ENCODE results near the gene ITM2B.
"Not testable (repeated sequence)": the region's sequence is repeated elsewhere in the genome, so short reads cannot be mapped to it uniquely, and the experiment has no call there.

ITM2B gene

DNA sequence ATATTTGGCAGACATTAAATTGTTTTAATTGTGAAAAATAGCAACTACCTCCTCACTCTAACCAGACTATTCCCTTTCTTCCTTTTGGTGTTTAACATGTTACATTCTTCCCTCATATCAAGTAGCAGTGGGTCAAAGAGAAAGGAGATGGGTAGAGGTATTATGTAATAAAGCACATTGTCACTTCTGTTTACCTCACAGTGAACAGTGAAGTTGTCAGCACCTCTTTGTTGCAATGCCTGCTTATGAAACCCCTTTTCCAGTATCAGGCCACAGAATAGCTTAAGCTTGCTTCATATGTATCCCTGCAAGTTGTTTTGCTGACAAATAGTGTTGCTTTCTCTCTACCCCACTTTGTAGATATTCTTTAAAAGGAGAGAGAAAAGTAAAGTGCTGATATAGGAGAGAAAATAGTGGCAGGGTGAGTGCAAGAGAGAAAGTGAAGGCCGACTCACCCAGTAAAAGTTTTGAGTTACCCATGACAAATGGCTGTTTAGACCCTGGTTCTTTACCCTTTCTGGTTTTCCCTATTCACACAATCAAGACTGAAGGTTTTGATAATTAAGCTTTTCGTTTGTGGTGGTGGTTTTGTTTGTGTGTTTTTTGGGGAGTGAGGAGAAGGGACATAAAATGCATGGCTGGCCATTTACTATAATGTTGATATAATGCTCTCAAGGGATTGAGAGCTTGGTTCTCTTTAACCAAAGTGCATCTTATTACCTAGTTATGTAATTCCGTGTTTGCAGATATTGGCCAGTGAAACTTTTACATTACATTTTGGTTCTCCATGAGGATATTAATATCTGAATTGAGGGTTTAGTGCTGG is 3.7 kb downstream of the ITM2B start:
- H3K27ac ChIP-seq, result peak overlapping the region; percentile 47
- H3K9me3 ChIP-seq (ENCODE audit: control insufficient read depth, low read length), result no peaks in the 10 kb centered on the region
- H3K9ac ChIP-seq, result no peak overlapping the region
- no peaks in the 10 kb centered on the region for H3K27me3 ChIP-seq (ENCODE audit: control insufficient read depth, insufficient read depth, low read length)
- peaks cover 4% of the 10 kb centered on the region for H3K4me1 ChIP-seq
- H3K4me2 ChIP-seq (ENCODE audit: low read length), result peak overlapping the region; percentile 86
- H2AFZ ChIP-seq, result no peak overlapping the region
- no peaks in the 10 kb centered on the region for H3K36me3 ChIP-seq (ENCODE audit: control insufficient read depth, insufficient read depth, low read length)
- peaks cover 14% of the 10 kb centered on the region for H3K79me2 ChIP-seq
- peak overlapping the region; percentile 60 for H3K4me3 ChIP-seq (ENCODE audit: low read depth, low read length)
- TF ChIP-seq, protein P1, sequence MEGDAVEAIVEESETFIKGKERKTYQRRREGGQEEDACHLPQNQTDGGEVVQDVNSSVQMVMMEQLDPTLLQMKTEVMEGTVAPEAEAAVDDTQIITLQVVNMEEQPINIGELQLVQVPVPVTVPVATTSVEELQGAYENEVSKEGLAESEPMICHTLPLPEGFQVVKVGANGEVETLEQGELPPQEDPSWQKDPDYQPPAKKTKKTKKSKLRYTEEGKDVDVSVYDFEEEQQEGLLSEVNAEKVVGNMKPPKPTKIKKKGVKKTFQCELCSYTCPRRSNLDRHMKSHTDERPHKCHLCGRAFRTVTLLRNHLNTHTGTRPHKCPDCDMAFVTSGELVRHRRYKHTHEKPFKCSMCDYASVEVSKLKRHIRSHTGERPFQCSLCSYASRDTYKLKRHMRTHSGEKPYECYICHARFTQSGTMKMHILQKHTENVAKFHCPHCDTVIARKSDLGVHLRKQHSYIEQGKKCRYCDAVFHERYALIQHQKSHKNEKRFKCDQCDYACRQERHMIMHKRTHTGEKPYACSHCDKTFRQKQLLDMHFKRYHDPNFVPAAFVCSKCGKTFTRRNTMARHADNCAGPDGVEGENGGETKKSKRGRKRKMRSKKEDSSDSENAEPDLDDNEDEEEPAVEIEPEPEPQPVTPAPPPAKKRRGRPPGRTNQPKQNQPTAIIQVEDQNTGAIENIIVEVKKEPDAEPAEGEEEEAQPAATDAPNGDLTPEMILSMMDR (IDR thresholded peaks at IDR 0.05), result no peak

DNA sequence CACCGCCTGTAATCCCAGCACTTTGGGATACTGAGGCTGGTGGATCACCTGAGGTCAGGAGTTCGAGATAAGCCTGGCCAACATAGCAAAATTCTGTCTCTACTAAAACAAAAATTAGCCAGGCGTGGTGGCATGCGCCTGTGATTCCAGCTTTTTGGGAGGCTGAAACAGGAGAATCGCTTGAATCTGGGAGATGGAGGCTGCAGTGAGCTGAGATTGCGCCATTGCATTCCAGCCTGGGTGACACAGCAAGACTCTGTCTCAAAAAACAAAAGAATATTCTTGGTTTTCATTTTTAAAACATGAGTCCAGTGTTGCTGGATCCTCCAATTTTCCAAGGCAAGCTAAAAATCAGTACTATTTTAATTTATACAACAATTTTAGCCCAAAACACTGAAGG is 6.4 kb downstream of the ITM2B start:
- H3K27ac ChIP-seq; H3K9me3 ChIP-seq (ENCODE audit: control insufficient read depth, low read length); H3K4me2 ChIP-seq (ENCODE audit: low read length); H3K36me3 ChIP-seq (ENCODE audit: control insufficient read depth, insufficient read depth, low read length); H3K4me1 ChIP-seq; H3K27me3 ChIP-seq (ENCODE audit: control insufficient read depth, insufficient read depth, low read length); H3K4me3 ChIP-seq (ENCODE audit: low read depth, low read length); H3K9ac ChIP-seq; H2AFZ ChIP-seq: not testable (repeated sequence)
- H3K79me2 ChIP-seq, result peaks cover 14% of the 10 kb centered on the region

DNA sequence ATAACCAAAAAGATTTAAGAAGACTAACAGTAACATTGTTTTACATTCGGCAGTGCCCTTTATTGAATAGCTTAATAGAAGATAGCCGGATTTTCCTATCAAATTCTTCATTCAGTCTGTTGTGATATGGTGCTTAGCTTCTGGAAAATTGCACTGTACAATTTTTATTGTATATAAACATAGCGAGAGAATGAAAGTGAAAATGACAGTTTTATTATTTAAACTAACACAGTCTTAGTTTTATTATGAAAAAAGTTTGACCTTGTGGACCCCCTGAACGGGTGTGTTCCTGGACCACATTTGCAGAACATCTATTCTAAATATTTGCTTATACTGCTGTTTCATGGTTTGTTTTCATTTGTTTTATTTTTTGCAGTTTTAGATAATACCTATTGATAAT is 8.6 kb downstream of the ITM2B start:
- TF ChIP-seq, protein P1 (IDR thresholded peaks at IDR 0.05), result no peak
- Histone ChIP-seq H3K36me3 (ENCODE audit: control insufficient read depth, insufficient read depth, low read length) (no peaks in the 10 kb centered on the region), H3K9ac (no peak overlapping the region), H3K4me3 (ENCODE audit: low read depth, low read length) (no peak overlapping the region), H3K4me2 (ENCODE audit: low read length) (no peak overlapping the region), H3K27me3 (ENCODE audit: control insufficient read depth, insufficient read depth, low read length) (no peaks in the 10 kb centered on the region), H3K9me3 (ENCODE audit: control insufficient read depth, low read length) (no peaks in the 10 kb centered on the region), H3K79me2 (peaks cover 16% of the 10 kb centered on the region), H2AFZ (no peak overlapping the region), H3K27ac (no peak overlapping the region), H3K4me1 (no peaks in the 10 kb centered on the region)

DNA sequence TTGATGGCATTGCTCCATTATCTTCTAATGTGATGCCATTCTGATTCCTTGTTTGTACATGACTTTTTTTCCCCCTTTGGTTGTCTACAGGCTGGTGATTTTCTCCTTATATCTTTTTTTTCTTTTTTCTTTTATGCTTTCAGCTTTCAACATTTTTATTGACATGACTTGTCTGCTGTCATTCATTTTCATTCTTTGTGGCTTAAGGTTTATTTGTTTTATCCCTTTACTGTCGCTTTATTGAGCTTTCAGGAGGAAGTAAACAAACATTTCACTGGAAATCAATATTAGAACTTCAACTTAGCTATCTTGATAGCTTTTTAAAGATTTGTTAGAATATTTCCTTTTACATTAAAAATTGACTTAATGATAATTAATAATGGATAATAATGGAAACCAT is 9.7 kb downstream of the ITM2B start:
- H3K4me2 ChIP-seq (ENCODE audit: low read length), result no peak overlapping the region
- TF ChIP-seq, protein P1 (IDR thresholded peaks at IDR 0.05), result no peak
- H3K9ac ChIP-seq, result no peak overlapping the region
- no peaks in the 10 kb centered on the region for H3K36me3 ChIP-seq (ENCODE audit: control insufficient read depth, insufficient read depth, low read length)
- no peaks in the 10 kb centered on the region for H3K27me3 ChIP-seq (ENCODE audit: control insufficient read depth, insufficient read depth, low read length)
- no peak overlapping the region for H3K4me3 ChIP-seq (ENCODE audit: low read depth, low read length)
- no peaks in the 10 kb centered on the region for H3K4me1 ChIP-seq
- H3K79me2 ChIP-seq, result peaks cover 19% of the 10 kb centered on the region
- H3K27ac ChIP-seq, result no peak overlapping the region
- H2AFZ ChIP-seq, result no peak overlapping the region
- H3K9me3 ChIP-seq (ENCODE audit: control insufficient read depth, low read length), result no peaks in the 10 kb centered on the region

DNA sequence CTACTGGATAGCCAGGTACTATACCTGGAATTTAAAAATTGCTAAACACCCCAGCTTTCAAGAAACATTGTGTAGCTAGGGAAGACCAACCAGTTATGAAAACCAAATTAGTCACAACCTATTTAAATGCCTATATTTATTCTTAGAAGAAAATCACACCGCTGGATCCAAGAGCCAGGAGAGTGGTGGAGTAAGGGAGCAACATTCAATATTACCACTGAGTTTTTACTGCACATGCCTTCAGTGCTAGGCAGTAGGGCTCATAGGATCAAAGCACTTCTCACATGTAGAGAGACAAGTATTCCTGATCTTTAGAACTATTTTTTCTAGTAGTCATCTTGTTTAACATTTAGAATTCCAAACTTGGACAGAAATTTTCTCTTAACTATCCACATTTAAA is 11.2 kb downstream of the ITM2B start:
- TF ChIP-seq, protein P1 (IDR thresholded peaks at IDR 0.05), result no peak
- Histone ChIP-seq H2AFZ (no peak overlapping the region), H3K4me1 (no peaks in the 10 kb centered on the region), H3K4me2 (ENCODE audit: low read length) (no peak overlapping the region), H3K27me3 (ENCODE audit: control insufficient read depth, insufficient read depth, low read length) (no peaks in the 10 kb centered on the region), H3K9me3 (ENCODE audit: control insufficient read depth, low read length) (no peaks in the 10 kb centered on the region), H3K79me2 (peaks cover 18% of the 10 kb centered on the region), H3K4me3 (ENCODE audit: low read depth, low read length) (no peak overlapping the region), H3K27ac (no peak overlapping the region), H3K9ac (no peak overlapping the region), H3K36me3 (ENCODE audit: control insufficient read depth, insufficient read depth, low read length) (no peaks in the 10 kb centered on the region)
